ENCODE data around the gene TRDMT1.

DNA sequence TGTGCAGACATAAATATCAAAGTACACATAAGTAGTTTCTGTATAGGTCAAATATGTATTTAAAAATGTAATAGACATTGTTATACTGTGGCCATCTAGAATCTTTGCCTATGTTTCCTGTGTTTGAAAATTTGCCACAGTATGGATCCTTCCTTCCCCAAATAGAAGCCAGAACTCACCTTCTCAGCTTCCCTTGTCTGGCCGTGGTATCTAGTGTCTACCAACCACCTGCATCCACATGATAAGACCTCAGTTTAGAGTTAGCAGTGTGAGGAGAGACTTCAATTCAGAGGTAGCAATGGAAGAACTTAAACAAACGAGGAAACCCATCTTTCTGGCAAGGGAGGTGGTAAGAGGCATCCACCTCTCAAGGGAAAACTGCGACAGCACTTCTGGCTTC, 4.9 kb downstream of the TRDMT1 start:
- TF ChIP-seq, protein P1, sequence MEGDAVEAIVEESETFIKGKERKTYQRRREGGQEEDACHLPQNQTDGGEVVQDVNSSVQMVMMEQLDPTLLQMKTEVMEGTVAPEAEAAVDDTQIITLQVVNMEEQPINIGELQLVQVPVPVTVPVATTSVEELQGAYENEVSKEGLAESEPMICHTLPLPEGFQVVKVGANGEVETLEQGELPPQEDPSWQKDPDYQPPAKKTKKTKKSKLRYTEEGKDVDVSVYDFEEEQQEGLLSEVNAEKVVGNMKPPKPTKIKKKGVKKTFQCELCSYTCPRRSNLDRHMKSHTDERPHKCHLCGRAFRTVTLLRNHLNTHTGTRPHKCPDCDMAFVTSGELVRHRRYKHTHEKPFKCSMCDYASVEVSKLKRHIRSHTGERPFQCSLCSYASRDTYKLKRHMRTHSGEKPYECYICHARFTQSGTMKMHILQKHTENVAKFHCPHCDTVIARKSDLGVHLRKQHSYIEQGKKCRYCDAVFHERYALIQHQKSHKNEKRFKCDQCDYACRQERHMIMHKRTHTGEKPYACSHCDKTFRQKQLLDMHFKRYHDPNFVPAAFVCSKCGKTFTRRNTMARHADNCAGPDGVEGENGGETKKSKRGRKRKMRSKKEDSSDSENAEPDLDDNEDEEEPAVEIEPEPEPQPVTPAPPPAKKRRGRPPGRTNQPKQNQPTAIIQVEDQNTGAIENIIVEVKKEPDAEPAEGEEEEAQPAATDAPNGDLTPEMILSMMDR (optimal IDR thresholded peaks at IDR 0.05 in 1 of 3, IDR thresholded peaks at IDR 0.05 in 1 of 3, conservative IDR thresholded peaks at IDR 0.05 in 1 of 3; ENCODE audit: extremely low read depth in 1 of 3, insufficient read depth in 2 of 3, low read length in 3 of 3): no peak
- no peak for TF ChIP-seq EZH2 (IDR thresholded peaks at IDR 0.05; ENCODE audit: low read length)

All from keratinocyte (primary cell).